HG03558 (cell line): ENCODE results near the gene OTOG.

Experiments used
- ATAC-seq: cut with Tn5 transposase; IDR thresholded peaks from one replicate; pipeline ENCODE4 v1.9.1; 2021; ENCODE audit warnings: moderate number of reproducible peaks; ENCODE audit not compliant: unreplicated experiment; ENCODE audit errors: extremely low read depth

The OTOG gene

DNA sequence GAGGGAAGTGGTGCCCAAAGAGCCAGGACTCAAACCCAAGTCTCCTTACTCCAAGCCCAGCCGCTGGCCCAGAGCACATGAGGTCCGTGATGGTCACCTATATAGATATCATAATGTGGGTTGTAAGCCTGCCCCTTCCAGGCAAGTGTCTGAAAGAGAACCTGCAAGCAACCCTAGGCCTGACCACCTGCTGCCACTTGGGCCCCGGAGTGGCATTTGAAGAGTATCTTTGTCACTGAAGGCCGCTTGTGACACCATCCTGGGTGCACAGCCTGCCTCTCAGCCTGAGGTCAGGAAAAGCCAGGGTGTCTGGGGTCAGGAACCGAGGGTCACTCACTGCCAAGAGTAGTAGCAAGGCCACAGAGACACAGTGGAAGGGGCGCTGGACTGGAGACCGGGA lies 32.4 kb downstream of the OTOG start:
- no peak for ATAC-seq

DNA sequence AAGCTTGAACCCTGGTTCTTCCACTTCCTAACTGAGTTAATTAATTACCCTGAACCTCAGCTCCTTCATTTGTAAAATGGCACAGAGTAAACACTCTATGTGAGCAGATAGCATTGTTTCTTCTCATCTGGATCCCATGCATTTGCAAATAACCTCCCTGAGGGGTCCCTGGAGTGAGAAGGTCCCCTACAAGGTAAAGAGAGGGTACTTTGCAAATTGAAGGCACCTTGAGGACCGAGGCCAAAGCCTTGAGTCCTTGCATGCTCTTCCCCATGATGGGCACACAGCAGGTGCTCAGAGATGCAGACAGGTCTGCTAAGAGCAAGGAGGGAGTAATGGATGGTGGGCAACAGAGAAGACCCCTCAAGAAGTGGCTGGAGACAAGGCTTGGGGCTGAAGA lies 33.2 kb downstream of the OTOG start:
- ATAC-seq, result no peak

DNA sequence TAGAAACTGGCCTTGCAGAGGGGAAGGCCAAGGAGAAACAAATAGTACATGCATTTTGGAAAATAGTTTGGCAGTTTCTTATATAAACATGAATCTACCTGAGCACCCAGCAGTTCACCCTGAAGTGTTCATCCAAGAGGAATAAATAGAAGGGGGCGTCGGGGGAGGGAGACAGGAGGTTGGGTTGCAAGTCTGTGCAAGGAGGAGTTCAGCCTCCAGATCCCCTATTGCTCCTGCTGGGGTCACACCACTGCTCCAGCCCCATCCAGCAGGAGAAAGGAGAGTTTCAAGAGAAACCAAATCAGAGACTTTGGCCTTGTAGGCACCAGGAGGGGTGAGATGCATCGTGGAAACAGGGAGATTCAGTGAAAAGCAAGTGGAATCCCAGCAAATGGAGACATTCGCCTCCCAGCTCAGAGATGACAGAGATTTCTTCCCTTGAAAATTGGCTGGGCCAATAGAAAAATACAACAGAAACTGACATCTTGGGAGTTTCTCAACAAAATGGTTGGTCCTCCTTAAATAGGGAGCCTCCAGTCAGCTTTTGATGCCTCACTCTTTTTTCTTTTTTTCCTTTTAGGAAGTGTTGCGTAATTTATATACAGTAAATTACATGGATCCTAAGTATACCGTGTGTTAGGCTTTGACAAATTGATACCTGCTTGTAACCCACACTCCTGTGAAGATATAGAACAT lies 34.1 kb downstream of the OTOG start:
- no peak for ATAC-seq

DNA sequence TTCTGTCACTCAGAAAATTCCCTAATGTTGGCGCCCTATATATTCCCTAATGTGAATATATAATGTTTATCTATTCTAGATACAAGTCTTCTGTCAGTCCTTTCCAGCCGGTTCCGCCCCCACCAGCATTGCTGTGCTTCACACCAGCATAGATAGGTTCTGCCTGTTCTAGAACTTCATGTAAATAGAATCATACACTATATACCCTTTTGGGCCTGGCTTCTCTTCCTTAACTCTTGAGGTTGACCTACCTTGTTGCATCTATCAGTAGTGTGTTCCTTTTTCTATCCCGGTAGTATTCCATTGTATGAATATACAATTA lies 34.6 kb downstream of the OTOG start:
- ATAC-seq, result no peak

DNA sequence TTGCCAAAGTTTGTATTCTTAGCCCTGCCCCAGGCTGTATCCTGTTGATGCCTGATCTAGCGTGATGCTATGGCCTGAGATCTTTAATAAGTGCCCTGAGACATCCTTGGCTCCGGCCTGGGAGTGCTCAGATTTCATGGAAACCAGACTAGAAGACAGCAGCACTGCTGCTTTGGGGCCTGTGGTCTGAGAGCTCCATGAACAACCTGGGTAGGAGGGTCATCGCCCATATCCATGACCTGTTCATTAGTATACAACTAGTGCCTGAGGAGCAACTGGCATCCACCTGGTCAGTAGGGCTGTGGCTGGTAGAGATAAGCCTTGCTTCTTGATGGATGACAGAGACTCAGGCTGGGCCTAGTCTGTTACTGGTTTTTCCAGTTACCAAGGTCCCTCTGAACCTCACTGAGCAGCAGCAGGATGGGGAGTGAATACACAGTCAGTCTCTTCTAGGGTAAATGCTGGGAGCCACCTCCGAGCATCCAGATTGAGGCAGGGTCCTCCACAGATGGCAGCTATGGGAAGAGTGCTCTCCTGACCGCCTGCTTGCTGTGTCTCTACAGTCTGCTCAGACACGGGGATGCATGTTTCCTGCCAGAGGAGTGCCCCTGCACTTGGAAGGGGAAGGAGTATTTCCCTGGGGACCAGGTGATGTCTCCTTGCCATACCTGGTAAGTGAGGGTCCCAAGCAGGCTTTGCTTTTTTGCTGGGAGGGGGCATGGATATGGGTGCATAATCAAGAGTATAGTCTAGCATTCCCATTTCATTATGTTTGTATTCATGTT lies 39.0 kb downstream of the OTOG start:
- ATAC-seq, result no peak

DNA sequence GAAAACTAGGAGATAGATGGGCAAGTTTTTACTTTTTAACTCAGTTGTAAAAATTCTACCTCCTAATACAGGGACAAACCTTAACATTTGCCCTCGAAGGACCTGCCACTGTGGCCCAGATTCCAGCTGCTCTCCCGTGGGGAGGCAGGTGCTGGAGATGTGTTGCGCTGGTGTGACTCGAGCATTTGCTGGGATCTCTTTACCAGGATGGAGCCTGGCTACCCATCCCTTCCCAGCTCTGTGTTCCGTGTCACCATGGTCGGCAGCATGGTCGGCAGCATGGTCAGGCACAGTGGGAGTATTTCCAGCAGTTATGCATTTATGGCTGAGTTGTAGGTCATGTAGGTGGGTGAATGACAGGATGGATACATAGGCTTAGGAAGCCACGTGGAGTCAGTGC lies 41.1 kb downstream of the OTOG start:
- ATAC-seq, result no peak

DNA sequence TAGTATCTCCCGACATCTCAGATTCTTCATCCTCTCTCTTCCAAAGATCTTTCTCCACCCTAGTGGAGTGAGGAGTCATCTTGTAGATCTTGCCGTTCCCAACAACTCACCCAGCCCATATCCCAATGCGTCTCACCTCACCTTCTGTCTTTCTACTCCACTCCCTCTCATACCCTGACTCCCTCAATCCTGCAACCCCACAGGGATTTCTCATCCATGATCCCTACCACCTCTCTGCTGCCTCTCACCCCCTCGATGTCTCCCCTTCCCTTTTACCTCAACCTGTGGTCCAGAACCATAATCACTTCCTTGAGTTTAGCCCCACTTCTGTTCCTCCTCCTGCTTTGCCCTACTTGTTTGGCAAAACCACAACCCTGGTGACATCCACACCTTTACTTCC lies 41.7 kb downstream of the OTOG start:
- ATAC-seq, result no peak

DNA sequence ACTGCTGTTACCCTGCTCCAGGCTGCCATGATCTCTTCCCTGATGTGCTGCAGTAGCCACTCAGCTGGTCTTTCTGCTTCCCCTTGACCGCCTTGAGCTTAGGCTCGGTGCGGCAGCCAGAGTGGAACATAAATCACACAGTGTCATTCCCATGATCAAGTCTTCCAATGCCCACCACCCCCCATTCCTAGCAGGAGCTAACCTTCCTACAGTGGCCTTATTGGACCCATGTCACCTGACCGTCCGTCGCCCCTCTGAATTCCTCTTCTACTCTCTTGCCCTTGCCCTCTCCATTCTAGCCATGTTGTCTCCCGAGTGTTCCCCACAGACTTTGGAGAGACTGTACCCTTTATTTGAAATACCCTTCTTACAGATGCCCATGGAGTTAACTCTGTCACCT lies 43.4 kb downstream of the OTOG start:
- ATAC-seq, result no peak

DNA sequence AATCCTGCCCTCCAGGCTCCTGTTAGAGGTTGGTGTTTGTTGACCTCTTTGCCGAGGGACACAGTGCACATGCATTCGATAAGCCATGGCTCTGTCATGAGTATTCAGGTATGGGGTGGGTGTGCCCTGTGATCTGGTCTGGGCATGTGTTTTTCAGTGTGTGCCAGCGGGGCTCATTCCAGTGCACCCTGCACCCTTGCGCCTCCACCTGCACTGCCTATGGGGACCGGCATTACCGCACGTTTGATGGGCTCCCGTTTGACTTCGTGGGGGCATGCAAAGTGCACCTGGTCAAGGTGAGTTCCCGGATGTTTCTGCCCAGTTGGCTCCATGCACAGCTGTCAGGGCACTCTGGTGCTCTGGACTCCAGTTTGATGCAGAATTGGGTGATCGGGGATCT lies 44.2 kb downstream of the OTOG start:
- no peak for ATAC-seq

DNA sequence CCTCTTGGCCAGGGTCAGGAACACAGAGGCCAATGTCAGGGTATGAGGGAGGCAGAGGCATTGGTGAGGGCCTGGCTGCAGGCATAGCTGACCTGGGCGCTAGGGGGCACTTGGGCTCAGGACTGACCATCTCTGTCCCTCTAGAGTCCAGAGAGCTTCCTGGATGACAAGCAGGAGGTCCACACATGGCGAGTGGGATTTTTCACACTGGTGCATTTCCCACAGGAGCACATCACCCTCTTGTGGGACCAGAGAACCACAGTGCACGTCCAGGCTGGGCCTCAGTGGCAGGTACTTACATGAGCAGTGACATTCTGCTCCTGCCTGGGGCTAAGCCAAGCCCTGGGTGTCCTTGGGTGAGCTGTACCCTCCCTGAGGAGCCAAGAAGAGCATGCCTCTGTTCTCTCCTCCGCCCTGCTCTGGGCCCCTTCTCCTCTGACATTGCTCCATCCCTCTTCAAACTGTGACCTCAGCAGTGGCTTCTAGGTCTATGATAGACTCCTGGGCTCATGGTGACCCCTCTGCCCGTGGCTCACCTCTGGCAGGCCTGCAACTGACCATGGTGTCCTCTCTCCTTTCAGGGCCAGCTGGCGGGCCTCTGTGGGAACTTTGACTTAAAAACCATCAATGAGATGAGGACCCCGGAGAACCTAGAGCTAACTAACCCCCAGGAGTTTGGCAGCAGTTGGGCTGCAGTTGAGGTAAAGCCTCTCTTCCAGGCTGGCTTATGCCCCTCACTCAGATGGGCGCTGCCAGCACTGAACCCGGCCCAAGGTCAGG lies 46.6 kb downstream of the OTOG start:
- no peak for ATAC-seq

DNA sequence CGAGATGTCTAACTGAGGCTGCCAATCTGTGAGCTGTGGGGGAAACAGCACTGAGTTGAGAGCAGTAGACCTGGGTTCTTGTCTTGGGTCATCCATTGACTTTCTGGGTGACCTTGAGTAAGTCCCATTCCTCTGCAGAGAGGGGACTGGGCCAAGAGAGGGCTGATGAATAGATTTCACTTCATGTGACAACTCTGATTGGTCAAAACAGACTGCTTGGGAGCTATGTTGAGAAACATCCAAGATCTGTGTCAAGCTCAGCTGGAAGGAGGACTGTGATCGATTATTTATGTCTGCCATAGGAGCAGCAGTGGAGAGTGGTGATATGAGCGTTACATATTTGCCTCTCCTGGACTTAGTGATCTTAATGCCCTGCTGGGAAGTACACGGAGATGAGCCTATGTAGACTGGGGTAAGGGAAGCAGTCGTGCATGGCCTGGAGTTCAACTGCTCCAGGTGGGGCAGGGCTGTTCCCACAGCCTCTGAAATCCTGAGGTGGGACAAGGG lies 47.7 kb downstream of the OTOG start:
- no peak for ATAC-seq

DNA sequence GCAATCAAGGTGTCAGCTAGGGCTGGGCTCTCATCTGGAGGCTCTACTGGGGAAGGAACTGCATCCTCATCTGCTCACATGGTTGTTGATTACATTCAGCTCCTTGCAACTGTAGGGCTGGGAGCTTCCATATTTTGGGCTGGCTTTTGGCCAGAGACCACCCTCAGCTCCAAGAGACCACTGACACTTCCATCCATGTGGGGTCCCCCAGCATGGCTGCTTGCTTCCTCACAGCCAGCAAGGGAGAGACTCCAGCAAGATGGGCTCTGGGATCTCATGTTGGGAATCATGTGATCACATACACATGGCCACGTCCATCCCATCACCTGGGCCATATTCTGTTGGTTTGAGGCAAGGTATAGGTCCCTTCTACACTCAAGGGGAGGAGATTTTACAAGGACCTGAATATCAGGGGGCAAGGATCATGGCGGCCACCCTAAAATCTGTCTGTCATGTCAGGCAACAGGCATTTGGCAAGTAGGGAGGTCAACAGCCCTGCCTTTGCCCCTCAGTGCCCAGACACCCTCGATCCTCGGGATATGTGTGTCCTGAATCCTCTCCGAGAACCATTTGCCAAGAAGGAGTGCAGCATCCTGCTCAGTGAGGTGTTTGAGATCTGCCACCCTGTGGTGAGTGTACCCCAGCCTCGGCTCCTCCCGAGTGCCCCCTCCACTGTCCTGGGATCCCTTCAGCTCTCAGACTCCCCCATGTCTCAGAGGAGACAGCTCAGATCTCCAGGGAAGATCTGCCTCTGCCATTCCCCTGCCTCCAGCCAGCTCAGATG lies 48.7 kb downstream of the OTOG start:
- no peak for ATAC-seq

DNA sequence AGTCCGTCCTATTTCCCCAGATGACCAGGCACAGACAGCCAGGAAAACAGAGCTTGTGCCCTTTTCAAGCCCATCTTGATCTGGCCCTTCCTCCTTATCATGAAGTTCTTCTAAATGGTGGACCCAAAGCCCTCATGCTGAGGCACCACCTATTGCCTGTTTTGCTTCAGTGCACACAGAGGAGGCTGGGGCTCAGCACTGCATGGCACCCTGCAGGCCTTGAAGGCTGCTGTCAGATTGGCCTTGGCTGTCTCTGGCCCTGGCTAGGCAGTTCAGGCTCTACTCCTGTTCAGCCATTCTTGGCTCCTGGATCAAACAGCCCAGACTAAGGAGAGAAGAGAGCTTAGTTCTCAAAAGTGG lies 49.2 kb downstream of the OTOG start:
- ATAC-seq, result no peak

DNA sequence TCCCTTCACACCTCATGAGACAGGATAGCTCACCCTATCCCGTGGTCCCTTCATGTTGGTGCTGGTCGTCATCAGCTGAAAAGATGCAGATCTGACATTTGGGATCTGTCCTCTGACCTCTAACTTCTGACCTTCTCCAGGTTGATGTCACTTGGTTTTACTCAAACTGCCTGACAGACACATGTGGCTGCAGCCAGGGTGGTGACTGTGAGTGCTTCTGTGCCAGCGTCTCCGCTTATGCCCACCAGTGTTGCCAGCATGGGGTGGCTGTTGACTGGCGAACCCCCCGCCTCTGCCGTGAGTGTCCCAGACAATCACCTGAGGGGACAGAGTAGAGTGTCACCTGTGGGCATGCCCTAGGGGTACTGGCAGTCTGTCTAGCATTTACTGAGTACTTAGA lies 49.7 kb downstream of the OTOG start:
- no peak for ATAC-seq

DNA sequence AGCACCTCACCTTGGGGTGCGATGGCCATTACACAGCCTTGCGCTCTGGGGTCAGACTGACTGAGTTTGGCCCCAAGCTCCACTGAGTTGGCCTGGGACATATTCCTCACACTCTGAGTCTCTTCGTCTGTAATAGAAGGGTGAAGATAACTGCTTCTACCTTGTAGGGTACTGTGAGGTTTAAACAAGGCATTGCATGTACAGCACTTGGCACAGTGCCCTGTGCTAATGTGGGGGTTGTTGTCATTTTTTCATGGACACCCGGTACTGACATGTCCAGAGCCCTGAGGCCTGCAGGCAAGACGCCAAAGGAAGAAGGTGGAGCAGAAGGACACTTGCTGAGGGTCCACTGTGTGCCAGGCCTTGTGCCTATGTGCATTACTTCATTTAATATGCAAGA lies 50.7 kb downstream of the OTOG start:
- no peak for ATAC-seq

DNA sequence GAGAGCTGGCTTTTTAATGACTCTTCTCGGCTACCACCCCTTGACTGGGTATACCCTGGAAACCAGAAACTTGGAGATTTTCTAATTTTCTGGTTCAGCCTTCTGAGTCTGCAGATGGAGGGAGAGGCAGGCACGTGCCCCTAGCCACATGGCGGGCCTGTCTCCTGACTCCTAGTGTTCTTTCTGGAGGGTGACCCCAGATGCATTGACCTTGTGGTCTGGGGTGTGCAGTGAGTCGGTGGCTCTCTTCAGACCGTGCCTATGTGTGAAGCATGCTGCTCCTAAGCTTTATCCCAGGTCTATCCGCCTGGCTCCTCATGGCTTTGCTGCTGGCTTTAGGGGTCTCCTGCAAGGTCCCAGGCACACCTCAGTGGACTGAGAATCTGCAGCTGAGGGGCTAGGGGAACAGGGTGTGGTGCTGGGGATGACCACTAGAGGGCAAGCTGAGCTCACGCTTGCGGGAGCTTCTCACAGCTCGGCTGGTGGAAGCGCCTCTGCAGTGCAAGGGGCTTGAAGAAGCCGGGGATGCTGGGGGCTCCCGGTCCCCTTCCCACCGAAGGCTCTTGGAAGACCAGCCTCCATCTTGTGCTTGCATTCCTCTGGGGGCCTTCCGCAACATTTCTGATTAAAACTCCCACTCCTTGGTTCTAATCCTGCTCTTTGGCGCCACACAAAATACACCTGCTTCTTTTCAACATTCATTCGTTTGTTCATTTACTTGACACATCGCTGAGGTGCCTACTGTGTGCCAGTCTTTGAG lies 51.8 kb downstream of the OTOG start:
- no peak for ATAC-seq

DNA sequence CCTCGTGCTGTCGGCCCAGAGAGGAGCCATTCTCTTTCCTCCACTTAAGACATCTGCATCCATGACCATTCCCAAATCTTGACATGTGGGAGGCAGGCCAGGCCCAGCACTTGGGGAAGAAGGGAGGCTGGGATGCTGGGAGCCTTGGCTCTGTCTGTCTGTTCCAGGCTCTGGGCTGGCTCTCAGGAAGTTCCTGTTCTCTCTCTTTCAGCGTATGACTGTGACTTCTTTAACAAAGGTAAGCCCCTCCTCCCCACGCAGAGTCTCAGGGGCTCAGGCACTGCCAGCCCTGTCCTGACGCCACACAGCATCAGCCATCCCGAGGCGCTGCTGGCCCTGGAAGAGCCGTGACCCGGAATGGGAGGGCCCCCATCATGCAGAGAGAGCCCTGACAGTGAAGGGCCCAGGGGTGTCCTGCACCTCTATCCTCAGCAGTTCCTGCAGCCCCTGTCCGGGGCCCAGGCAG lies 52.4 kb downstream of the OTOG start:
- no peak for ATAC-seq

DNA sequence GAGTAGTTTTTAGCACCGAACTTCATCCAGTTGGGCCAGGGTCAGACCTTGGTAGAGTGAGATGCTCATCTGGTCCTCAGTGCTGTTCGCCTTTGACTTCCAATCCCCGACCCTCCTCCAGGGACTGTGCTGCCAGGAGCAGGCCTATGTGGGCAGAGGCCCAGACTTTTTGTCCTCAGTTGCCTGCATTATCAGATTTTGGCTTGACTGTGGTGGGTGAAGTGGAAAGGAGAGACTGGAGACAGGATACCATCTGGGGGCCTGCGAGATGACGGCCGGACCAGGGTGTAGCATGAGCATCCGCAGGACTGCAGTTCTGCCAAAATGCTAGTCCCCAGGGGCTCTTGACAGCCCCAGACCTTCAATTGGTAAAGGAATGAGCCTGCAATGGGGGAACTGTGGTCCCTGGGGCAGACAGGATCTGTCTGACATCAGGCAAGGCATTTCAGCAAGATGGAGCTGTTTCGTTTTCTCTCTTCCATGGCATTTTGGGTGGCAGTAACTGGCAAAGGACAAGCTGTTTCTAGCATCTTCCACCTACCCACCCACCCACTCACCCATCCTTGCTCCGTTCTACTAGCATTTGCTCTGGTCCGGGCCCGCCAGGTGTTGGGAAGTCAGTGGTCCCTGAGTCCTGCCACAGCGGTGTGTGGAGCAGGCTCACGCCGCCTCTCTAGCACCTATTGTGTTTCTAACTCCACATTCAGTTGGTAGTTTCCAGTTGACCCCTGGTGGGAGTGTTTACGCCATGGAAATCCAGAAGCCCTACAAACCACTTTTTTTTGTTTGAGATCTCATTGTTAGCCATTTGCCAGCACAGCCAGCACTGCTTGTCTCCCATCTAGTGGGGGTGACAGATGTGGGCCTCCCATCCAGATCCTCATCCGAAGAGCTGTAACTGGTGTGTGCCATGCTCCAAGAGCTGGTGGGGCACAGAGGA lies 53.5 kb downstream of the OTOG start:
- ATAC-seq, result no peak

DNA sequence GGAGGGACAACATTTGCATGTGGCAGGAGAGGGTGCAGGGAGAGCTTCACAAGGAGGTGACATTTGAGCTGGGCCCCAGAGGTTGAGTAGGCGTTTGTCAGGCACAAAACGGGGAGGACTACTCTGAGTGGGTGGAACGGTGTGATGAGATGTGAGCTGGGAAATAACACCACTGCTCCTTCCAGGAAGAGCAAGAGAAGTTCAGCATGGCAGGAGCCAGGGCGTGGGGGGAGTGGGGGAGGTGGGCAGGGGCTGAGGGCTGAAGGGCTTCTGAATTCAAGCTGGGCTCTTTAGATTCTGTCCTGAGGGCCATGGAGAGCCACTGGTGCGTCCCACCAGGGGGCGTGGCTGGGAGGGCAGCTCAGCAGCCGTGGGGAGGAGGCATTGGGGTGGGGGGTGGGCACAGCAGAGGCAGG lies 54.2 kb downstream of the OTOG start:
- ATAC-seq, result no peak
